Mucosa of rectum (tissue), 2 donors: ENCODE results near the gene PLPPR1.
"Not testable (repeated sequence)": the region's sequence is repeated elsewhere in the genome, so short reads cannot be mapped to it uniquely, and the experiment has no call there.

Source experiments
- H3K27ac ChIP-seq, 2 donors: one replicate each; pipeline ENCODE4 v1.7.0; 2013; ENCODE audit warnings: inconsistent platforms in 2 of 2, low read depth in 2 of 2, low read length in 2 of 2
- H3K27me3 ChIP-seq, 2 donors: one replicate each; pipeline ENCODE4 v1.7.0; 2013; ENCODE audit warnings: low read length in 2 of 2; ENCODE audit not compliant: control insufficient read depth in 2 of 2, insufficient read depth in 2 of 2
- H3K36me3 ChIP-seq, 2 donors: one replicate each; pipeline ENCODE4 v1.7.0; 2013; ENCODE audit warnings: low read length in 2 of 2; ENCODE audit not compliant: control insufficient read depth in 2 of 2, insufficient read depth in 2 of 2
- H3K4me1 ChIP-seq, 2 donors: one replicate each; pipeline ENCODE4 v1.7.0; 2013; ENCODE audit warnings: low read length in 2 of 2, mild to moderate bottlenecking in 1 of 2; ENCODE audit not compliant: control insufficient read depth in 2 of 2, insufficient read depth in 2 of 2
- H3K4me3 ChIP-seq, 2 donors: one replicate each; pipeline ENCODE4 v1.7.0; 2013; ENCODE audit warnings: low read length in 2 of 2
- H3K9ac ChIP-seq, 2 donors: one replicate each; pipeline ENCODE4 v1.7.0; 2013; ENCODE audit warnings: low read length in 2 of 2, low read depth in 1 of 2, mild to moderate bottlenecking in 1 of 2
- H3K9me3 ChIP-seq, 2 donors: one replicate each; pipeline ENCODE4 v1.7.0; 2013; ENCODE audit warnings: low read length in 2 of 2; ENCODE audit not compliant: control insufficient read depth in 2 of 2
- donor health status: healthy.
- donor health status: Normal muscosa, but diverticular disease.

Gene PLPPR1

DNA sequence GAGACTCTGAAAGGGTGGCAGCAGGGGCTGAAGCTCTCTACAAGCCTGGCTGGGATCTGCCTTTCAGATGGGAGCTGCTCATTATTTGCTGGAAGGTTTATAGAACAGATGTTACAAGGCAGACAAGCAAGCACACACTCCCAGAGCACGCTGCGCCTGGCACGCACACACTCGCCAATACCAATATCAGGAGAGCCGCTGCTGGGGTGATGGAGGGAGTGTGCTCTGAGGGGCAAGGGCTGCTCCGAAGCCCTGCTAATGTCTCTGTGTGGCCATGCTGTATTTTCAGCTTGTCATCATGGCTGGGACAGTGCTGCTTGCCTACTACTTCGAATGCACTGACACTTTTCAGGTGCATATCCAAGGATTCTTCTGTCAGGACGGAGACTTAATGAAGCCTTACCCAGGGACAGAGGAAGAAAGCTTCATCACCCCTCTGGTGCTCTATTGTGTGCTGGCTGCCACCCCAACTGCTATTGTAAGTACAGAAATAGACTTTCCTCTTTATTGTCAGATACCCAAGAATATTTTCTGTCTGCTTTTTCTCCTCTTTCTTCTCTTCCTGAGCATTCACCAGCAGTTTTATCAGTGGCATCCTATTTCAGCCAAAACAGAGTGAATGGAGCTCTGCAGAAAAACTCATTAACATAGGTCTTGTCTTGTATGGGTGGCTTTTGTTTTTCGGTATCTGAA lies 241.2 kb downstream of the PLPPR1 start:
- no peaks in the 10 kb centered on the region for H3K36me3 ChIP-seq
- H3K9ac ChIP-seq = no peak overlapping the region
- no peak overlapping the region for H3K4me3 ChIP-seq
- H3K27me3 ChIP-seq = no peaks in the 10 kb centered on the region
- no peak overlapping the region for H3K27ac ChIP-seq
- H3K4me1 ChIP-seq = no peaks in the 10 kb centered on the region
- H3K9me3 ChIP-seq = no peaks in the 10 kb centered on the region

GRCh38 chr9:101270302-101270701 lies 241.8 kb downstream of the PLPPR1 start:
- no peaks in the 10 kb centered on the region for H3K27me3 ChIP-seq
- H3K9ac ChIP-seq = no peak overlapping the region
- H3K27ac ChIP-seq = no peak overlapping the region
- no peaks in the 10 kb centered on the region for H3K9me3 ChIP-seq
- no peaks in the 10 kb centered on the region for H3K36me3 ChIP-seq
- H3K4me3 ChIP-seq = no peak overlapping the region
- no peaks in the 10 kb centered on the region for H3K4me1 ChIP-seq

- Histone ChIP-seq H3K27ac (no peak overlapping the region), H3K27me3 (no peaks in the 10 kb centered on the region), H3K9ac (no peak overlapping the region), H3K4me1 (no peaks in the 10 kb centered on the region), H3K4me3 (no peak overlapping the region), H3K9me3 (no peaks in the 10 kb centered on the region), H3K36me3 (no peaks in the 10 kb centered on the region)
These were observed 242.6 kb downstream of the PLPPR1 start for GRCh38 chr9:101271102-101271501.

DNA sequence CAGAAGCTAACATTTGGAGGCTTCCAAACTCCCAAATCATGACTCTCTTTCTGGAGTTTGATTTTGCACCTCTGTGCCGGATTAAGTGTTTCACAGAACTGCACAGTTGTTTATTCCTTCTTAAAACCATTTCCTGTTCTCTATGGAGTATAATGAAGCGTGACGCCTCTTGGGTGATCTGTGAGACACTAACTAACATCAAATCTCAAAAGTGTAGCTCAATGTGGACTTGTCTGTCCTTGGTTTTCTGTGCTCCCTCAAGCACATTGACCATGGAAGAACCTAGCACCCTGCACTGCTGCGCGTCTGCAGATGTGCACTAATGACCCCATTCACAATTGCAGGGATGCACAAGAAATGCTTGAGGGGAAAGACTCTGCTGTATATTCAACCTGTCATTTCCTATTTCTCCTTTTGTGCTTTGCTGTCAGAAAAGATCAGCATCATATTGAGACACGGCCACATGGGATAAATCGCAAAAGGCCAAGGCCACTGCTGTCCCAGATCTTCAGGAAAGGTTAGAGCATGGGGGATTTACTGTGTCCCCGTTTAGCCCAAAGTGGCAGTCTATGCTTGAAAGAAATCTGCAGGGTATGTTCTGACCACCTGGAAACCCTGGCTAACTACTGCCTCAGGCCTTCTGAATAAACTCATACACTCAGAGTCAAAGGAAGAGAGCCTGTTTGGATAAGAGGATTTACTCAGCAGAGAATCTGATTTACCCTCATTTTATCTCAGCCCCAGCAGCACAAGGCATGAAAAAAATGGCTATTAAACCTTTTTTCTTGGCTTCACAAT lies 246.6 kb downstream of the PLPPR1 start:
- no peaks in the 10 kb centered on the region for H3K4me1 ChIP-seq
- no peak overlapping the region for H3K9ac ChIP-seq
- H3K4me3 ChIP-seq = no peak overlapping the region
- H3K9me3 ChIP-seq = no peaks in the 10 kb centered on the region
- no peaks in the 10 kb centered on the region for H3K27me3 ChIP-seq
- no peak overlapping the region for H3K27ac ChIP-seq
- H3K36me3 ChIP-seq = no peaks in the 10 kb centered on the region

DNA sequence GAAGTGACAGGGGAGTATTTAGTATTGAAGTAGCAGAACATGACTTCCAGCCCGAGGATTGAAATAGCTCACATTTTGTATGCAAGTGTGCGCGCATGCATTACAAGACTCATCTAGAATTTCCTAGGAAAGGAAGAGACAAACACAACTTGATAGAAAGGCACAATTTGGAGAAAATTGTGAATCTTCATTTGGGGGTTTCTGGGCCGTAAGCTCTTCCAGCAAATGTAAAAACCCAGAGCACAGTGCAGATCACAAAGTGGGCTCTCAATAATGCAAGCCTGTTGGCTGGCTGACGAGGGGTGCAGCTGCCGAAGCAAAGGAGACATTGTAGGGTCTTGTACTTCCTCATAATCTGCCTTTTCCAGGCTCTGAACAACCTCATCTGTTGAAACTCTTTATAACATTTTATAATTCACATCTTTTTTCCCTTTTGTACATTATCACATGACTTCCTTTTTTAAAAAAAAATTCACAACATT lies 247.3 kb downstream of the PLPPR1 start:
- H3K36me3 ChIP-seq = no peaks in the 10 kb centered on the region
- H3K9me3 ChIP-seq = no peaks in the 10 kb centered on the region
- H3K9ac ChIP-seq = no peak overlapping the region
- H3K4me1 ChIP-seq = no peaks in the 10 kb centered on the region
- no peak overlapping the region for H3K27ac ChIP-seq
- H3K4me3 ChIP-seq = no peak overlapping the region
- no peaks in the 10 kb centered on the region for H3K27me3 ChIP-seq

DNA sequence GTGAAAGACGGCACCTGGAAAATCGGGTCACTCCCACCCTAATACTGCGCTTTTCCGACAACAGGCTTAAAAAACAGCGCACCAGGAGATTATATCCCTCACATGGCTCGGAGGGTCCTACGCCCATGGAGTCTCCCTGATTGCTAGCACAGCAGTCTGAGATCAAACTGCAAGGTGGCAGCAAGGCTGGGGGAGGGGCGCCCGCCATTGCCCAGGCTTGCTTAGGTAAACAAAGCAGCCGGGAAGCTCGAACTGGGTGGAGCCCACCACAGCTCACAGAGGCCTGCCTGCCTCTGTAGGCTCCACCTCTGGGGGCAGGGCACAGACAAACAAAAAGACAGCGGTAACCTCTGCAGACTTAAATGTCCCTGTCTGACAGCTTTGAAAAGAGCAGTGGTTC lies 262.5 kb downstream of the PLPPR1 start:
- H3K9ac ChIP-seq, H3K36me3 ChIP-seq, H3K4me1 ChIP-seq, H3K27me3 ChIP-seq, H3K27ac ChIP-seq, H3K4me3 ChIP-seq, H3K9me3 ChIP-seq: not testable (repeated sequence)

DNA sequence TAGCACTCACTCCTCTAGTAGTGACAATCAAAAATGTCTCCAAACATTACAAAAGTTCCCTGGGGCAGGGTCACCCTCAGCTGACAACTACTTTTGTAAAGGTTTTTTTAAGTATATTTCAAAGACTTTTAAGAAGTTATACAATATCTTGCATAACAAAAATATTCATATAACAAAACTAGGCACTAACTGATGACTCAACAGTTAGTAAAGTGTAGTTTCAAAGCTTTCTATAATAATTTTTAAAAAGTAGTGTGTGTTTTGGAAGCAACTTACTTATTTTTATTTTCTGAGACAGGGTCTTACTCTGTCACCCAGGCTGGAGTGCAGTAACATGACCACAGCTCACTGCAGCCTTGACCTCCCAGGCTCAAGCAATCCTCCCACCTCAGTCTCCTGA lies 271.4 kb downstream of the PLPPR1 start:
- H3K4me3 ChIP-seq = no peak overlapping the region
- H3K4me1 ChIP-seq = no peaks in the 10 kb centered on the region
- H3K27me3 ChIP-seq = no peaks in the 10 kb centered on the region
- H3K9ac ChIP-seq = no peak overlapping the region
- H3K36me3 ChIP-seq = no peaks in the 10 kb centered on the region
- H3K9me3 ChIP-seq = no peaks in the 10 kb centered on the region
- no peak overlapping the region for H3K27ac ChIP-seq

- Histone ChIP-seq H3K27me3 (no peaks in the 10 kb centered on the region), H3K4me1 (no peaks in the 10 kb centered on the region), H3K27ac (no peak overlapping the region), H3K9me3 (no peaks in the 10 kb centered on the region), H3K36me3 (no peaks in the 10 kb centered on the region), H3K9ac (no peak overlapping the region), H3K4me3 (no peak overlapping the region)
These were observed 278.5 kb downstream of the PLPPR1 start for GRCh38 chr9:101307051-101307450.

DNA sequence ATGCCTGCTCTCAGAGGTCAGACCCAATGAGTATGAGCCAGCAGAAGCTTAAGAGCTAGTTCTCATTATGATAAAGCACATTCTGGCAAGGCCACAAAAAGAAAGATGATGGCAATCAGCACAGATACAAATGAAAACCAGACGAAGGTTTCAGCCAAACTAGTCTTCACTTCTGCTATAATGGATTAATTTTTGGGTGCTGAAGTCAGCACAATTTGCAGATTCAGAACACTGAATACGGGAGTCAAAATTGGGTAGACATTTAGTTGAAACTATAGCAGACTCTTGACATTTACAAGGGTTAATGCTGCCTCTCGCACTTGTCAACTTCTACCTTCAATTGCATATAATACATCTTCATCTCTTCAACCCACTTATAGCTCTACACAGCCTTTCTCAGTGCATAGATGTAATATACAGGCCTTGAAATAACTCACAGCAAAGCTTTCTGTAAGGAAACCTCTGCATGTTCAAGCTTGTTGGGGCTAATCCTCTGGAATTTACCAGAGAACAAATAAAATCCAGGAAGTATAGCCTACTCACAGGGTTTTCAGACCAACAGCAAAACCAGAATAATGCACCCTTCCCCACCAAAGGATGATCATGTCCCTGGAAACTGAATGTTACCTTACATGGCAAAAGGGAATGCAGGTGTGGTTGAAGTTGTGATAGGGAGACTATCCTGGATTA lies 279.1 kb downstream of the PLPPR1 start:
- H3K4me3 ChIP-seq = no peak overlapping the region
- no peak overlapping the region for H3K9ac ChIP-seq
- no peaks in the 10 kb centered on the region for H3K4me1 ChIP-seq
- no peaks in the 10 kb centered on the region for H3K9me3 ChIP-seq
- no peaks in the 10 kb centered on the region for H3K27me3 ChIP-seq
- H3K27ac ChIP-seq = no peak overlapping the region
- H3K36me3 ChIP-seq = no peaks in the 10 kb centered on the region

GRCh38 chr9:101309139-101309538 lies 280.6 kb downstream of the PLPPR1 start:
- no peaks in the 10 kb centered on the region for H3K27me3 ChIP-seq
- H3K9me3 ChIP-seq = no peaks in the 10 kb centered on the region
- H3K36me3 ChIP-seq = no peaks in the 10 kb centered on the region
- H3K4me3 ChIP-seq = no peak overlapping the region
- H3K4me1 ChIP-seq = no peaks in the 10 kb centered on the region
- H3K27ac ChIP-seq = no peak overlapping the region
- H3K9ac ChIP-seq = no peak overlapping the region
